HepG2 (cell line): ENCODE data around the gene PPP1R14D. TPM values are rescaled to one million over a fixed set of nuclear protein-coding genes. Genes with fewer than 3 reads are reported as not detected.

ENCODE experiments used
- DR1 ChIP-seq: sonication (generic); formaldehyde crosslinking; IDR thresholded peaks from 2 replicates; pipeline ENCODE4 v1.8.0; 2021; ENCODE audit warnings: mild to moderate bottlenecking, missing genetic modification reagents, inconsistent platforms
- ERF ChIP-seq: IDR thresholded peaks from 2 replicates; pipeline ENCODE4 v1.6.1; 2018; ENCODE audit warnings: missing biosample characterization, missing genetic modification reagents
- IRX3 ChIP-seq: sonication (generic); formaldehyde crosslinking; IDR thresholded peaks from 2 replicates; pipeline ENCODE4 v1.8.1; 2023; ENCODE audit warnings: mild to moderate bottlenecking, low read depth, missing genetic modification reagents, borderline replicate concordance
- ISX ChIP-seq: sonication (generic); formaldehyde crosslinking; conservative IDR thresholded peaks from 2 replicates; pipeline ENCODE4 v1.5.0; 2020; ENCODE audit warnings: missing genetic modification reagents
- JUN ChIP-seq: sonication (generic); formaldehyde crosslinking; IDR thresholded peaks from 2 replicates; pipeline ENCODE4 v1.4.0; 2020; ENCODE audit warnings: mild to moderate bottlenecking, missing genetic modification reagents
- KLF15 ChIP-seq: sonication (generic); formaldehyde crosslinking; IDR thresholded peaks from 2 replicates; pipeline ENCODE4 v1.8.1; 2023; ENCODE audit warnings: borderline replicate concordance, mild to moderate bottlenecking, inconsistent platforms, missing genetic modification reagents, mixed read lengths
- KLF16 ChIP-seq, 2 experiments: sonication (generic) in 1 of 2; formaldehyde crosslinking in 1 of 2; IDR thresholded peaks; 2 replicates each; pipeline versions ENCODE4 v1.6.1 to v1.8.0; 2016 to 2023; ENCODE audit warnings: missing genetic modification reagents in 2 of 2, missing compliant biosample characterization in 1 of 2
- RARG ChIP-seq: sonication (generic); formaldehyde crosslinking; IDR thresholded peaks from 2 replicates; pipeline ENCODE4 v1.4.0; 2020; ENCODE audit warnings: low read depth, mild to moderate bottlenecking, missing genetic modification reagents
- RBAK ChIP-seq: sonication (generic); formaldehyde crosslinking; IDR thresholded peaks from 2 replicates; pipeline ENCODE4 v1.5.1; 2020; ENCODE audit warnings: mild to moderate bottlenecking, missing genetic modification reagents
- SALL2 ChIP-seq: sonication (generic); formaldehyde crosslinking; IDR thresholded peaks from 2 replicates; pipeline ENCODE4 v1.8.1; 2023; ENCODE audit warnings: mild to moderate bottlenecking, missing genetic modification reagents, inconsistent platforms
- TOE1 ChIP-seq: sonication (generic); formaldehyde crosslinking; IDR thresholded peaks from 2 replicates; pipeline ENCODE4 v1.4.0; 2020; ENCODE audit warnings: mild to moderate bottlenecking, missing genetic modification reagents
- ZNF124 ChIP-seq: sonication (generic); formaldehyde crosslinking; IDR thresholded peaks from 2 replicates; pipeline ENCODE4 v1.4.0; 2020; ENCODE audit warnings: missing genetic modification reagents
- ZNF224 ChIP-seq: sonication (generic); formaldehyde crosslinking; IDR thresholded peaks from 2 replicates; pipeline ENCODE4 v1.5.0; 2020; ENCODE audit warnings: mild to moderate bottlenecking, missing genetic modification reagents
- ZNF460 ChIP-seq: sonication (generic); formaldehyde crosslinking; IDR thresholded peaks from 2 replicates; pipeline ENCODE4 v1.5.1; 2020; ENCODE audit warnings: missing genetic modification reagents, mild to moderate bottlenecking, borderline replicate concordance
- ZNF496 ChIP-seq: sonication (generic); formaldehyde crosslinking; IDR thresholded peaks from 2 replicates; pipeline ENCODE4 v1.8.1; 2023; ENCODE audit warnings: mild to moderate bottlenecking, moderate library complexity, missing genetic modification reagents; ENCODE audit not compliant: insufficient replicate concordance
- ZNF512 ChIP-seq: sonication (generic); formaldehyde crosslinking; IDR thresholded peaks from 2 replicates; pipeline ENCODE4 v1.4.0; 2020; ENCODE audit warnings: mild to moderate bottlenecking, missing genetic modification reagents
- ZNF552 ChIP-seq: sonication (generic); formaldehyde crosslinking; IDR thresholded peaks from 2 replicates; pipeline ENCODE4 v1.9.0; 2022; ENCODE audit warnings: missing genetic modification reagents, mild to moderate bottlenecking, borderline replicate concordance
- polyA plus RNA-seq, 8 experiments: library from polyadenylated mRNA; depleted of rRNA in 3 of 8; stranded (reverse) in 7 of 8; unstranded in 1 of 8; fragments of >200 nt; fragmentation: Illumina TruSeq in 4 of 8; extraction: Trizol in 4 of 8; gene quantifications; 2 replicates each; pipeline versions ENCODE4 v1.2.1 to v1.2.3, GENCODE V29; 2011 to 2016; ENCODE audit warnings: low read depth in 4 of 8, missing spikeins in 1 of 8, mixed read lengths in 1 of 8; ENCODE audit not compliant: insufficient read depth in 1 of 8
- total RNA-seq, 5 experiments: library from RNA; depleted of rRNA; stranded (reverse); fragments of >200 nt; fragmentation: Illumina TruSeq; extraction: Trizol; gene quantifications; 2 replicates each; pipeline ENCODE4 v1.2.3, GENCODE V29; 2016; ENCODE audit warnings: low read depth in 1 of 5
- TF ChIP-seq, protein P1 (sequence below): sonication (generic); formaldehyde crosslinking; IDR thresholded peaks from 2 replicates; pipeline ENCODE4 v1.4.0; 2020; ENCODE audit warnings: mild to moderate bottlenecking, missing genetic modification reagents
- TF ChIP-seq, protein P2 (sequence below): sonication (generic); formaldehyde crosslinking; IDR thresholded peaks from 2 replicates; pipeline ENCODE4 v1.4.0; 2020; ENCODE audit warnings: missing genetic modification reagents, borderline replicate concordance

PPP1R14D gene
- total and polyA plus RNA-seq, 2 of the 13 experiments (the other 11 are each of a cell fraction or from before 2014, with no cell fraction given): 0.53 to 0.55 TPM

DNA sequence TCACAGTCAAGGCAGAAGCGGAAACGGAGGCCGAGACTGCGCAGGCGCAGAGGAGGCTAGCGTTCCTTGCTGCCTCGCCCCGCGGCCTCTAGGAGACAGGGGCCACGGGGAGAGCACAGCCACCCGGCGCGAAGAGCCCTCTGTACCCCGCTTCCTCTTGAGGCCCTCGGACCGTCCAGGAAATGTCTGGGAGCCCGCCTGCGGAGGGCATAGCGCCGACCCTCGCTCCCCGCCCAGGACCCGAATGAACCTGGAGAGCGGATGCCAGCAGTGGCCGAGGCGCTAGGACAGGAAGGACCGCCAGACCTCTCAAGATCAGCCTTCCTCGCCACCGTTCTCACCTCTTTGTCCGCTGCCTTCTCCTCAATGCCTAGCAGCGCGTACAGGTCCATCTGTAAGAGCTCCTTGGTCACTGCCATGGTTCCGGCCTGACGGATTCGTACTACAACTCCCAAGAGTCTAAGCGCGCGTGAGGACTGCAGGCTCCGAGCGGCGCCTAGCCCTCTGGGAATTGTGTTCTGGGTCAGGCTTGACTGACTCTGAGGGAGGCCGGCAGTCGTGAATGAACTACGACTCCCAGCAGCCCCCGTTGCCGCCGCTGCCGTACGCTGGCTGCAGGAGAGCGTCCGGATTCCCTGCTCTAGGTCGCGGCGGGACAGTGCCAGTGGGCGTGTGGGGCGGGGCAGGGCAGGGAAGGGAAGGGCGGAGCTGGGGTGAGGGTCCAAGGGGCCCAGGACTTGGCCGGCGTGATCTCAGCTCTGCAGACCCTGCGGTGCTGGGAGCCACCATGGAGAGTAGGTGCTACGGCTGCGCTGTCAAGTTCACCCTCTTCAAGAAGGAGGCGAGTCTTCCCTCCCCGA lies 21.2 kb downstream of the PPP1R14D start, which contains the start of the genes DNAJC17 and ZFYVE19 (continued):
- TF ChIP-seq, protein P1, sequence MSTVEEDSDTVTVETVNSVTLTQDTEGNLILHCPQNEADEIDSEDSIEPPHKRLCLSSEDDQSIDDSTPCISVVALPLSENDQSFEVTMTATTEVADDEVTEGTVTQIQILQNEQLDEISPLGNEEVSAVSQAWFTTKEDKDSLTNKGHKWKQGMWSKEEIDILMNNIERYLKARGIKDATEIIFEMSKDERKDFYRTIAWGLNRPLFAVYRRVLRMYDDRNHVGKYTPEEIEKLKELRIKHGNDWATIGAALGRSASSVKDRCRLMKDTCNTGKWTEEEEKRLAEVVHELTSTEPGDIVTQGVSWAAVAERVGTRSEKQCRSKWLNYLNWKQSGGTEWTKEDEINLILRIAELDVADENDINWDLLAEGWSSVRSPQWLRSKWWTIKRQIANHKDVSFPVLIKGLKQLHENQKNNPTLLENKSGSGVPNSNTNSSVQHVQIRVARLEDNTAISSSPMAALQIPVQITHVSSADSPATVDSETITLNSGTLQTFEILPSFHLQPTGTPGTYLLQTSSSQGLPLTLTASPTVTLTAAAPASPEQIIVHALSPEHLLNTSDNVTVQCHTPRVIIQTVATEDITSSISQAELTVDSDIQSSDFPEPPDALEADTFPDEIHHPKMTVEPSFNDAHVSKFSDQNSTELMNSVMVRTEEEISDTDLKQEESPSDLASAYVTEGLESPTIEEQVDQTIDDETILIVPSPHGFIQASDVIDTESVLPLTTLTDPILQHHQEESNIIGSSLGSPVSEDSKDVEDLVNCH (CRISPR knock-in tag): no peak
- no peak for TF ChIP-seq IRX3 (CRISPR knock-in tag)
- TF ChIP-seq RARG (CRISPR knock-in tag): no peak
- TF ChIP-seq KLF16 (CRISPR knock-in tag; IDR thresholded peaks at IDR 0.05): peak in 1 of 2 experiments; percentile 6; a peak in 1 of 4 replicates
- TF ChIP-seq KLF15 (CRISPR knock-in tag): no peak
- no peak for TF ChIP-seq ZNF512 (CRISPR knock-in tag)
- TF ChIP-seq, protein P2, sequence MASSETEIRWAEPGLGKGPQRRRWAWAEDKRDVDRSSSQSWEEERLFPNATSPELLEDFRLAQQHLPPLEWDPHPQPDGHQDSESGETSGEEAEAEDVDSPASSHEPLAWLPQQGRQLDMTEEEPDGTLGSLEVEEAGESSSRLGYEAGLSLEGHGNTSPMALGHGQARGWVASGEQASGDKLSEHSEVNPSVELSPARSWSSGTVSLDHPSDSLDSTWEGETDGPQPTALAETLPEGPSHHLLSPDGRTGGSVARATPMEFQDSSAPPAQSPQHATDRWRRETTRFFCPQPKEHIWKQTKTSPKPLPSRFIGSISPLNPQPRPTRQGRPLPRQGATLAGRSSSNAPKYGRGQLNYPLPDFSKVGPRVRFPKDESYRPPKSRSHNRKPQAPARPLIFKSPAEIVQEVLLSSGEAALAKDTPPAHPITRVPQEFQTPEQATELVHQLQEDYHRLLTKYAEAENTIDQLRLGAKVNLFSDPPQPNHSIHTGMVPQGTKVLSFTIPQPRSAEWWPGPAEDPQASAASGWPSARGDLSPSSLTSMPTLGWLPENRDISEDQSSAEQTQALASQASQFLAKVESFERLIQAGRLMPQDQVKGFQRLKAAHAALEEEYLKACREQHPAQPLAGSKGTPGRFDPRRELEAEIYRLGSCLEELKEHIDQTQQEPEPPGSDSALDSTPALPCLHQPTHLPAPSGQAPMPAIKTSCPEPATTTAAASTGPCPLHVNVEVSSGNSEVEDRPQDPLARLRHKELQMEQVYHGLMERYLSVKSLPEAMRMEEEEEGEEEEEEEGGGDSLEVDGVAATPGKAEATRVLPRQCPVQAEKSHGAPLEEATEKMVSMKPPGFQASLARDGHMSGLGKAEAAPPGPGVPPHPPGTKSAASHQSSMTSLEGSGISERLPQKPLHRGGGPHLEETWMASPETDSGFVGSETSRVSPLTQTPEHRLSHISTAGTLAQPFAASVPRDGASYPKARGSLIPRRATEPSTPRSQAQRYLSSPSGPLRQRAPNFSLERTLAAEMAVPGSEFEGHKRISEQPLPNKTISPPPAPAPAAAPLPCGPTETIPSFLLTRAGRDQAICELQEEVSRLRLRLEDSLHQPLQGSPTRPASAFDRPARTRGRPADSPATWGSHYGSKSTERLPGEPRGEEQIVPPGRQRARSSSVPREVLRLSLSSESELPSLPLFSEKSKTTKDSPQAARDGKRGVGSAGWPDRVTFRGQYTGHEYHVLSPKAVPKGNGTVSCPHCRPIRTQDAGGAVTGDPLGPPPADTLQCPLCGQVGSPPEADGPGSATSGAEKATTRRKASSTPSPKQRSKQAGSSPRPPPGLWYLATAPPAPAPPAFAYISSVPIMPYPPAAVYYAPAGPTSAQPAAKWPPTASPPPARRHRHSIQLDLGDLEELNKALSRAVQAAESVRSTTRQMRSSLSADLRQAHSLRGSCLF (CRISPR knock-in tag): no peak
- TF ChIP-seq ERF (CRISPR knock-in tag): peak; percentile 75; the same call in 1 of the 2 replicates
- TF ChIP-seq ZNF460 (CRISPR knock-in tag): no peak; the same call in 1 of the 2 replicates
- peak; percentile 46; the same call in 1 of the 2 replicates for TF ChIP-seq DR1 (CRISPR knock-in tag)
- TF ChIP-seq RBAK (CRISPR knock-in tag): no peak; the same call in 1 of the 2 replicates
- no peak for TF ChIP-seq ZNF496
- TF ChIP-seq JUN (CRISPR knock-in tag): 0 out of 2 replicates have a peak, but pooled peaks have one; percentile 15
- TF ChIP-seq SALL2 (CRISPR knock-in tag): peak; percentile 71
- TF ChIP-seq ISX (CRISPR knock-in tag): 0 out of 2 replicates have a peak, but pooled peaks have one; percentile 24
- TF ChIP-seq ZNF552 (CRISPR knock-in tag): peak; percentile 73; the same call in 1 of the 2 replicates
- 0 out of 2 replicates have a peak, but pooled peaks have one; percentile 55 for TF ChIP-seq ZNF224 (CRISPR knock-in tag)
- no peak for TF ChIP-seq TOE1 (CRISPR knock-in tag)
- TF ChIP-seq ZNF124 (CRISPR knock-in tag): no peak
